WTC11 (cell line): ENCODE measurements around the gene BACE1-AS. TPM values are rescaled to one million over a fixed set of nuclear protein-coding genes. Genes with fewer than 3 reads are reported as not detected.

Experiments
- ARID4B ChIP-seq: sonication (generic); formaldehyde crosslinking; IDR thresholded peaks from 2 replicates; pipeline ENCODE4 v1.8.0; 2023; ENCODE audit warnings: missing genetic modification reagents, mild to moderate bottlenecking, borderline replicate concordance
- CBFB ChIP-seq: sonication (generic); formaldehyde crosslinking; IDR thresholded peaks from 2 replicates; pipeline ENCODE4 v1.8.1; 2022; ENCODE audit warnings: mild to moderate bottlenecking, low read depth, missing genetic modification reagents
- ELF4 ChIP-seq: sonication (generic); formaldehyde crosslinking; IDR thresholded peaks from 2 replicates; pipeline ENCODE4 v1.8.1; 2022; ENCODE audit warnings: low read depth, mild to moderate bottlenecking, moderate library complexity, missing genetic modification reagents
- ETV6 ChIP-seq: sonication (generic); formaldehyde crosslinking; IDR thresholded peaks from 2 replicates; pipeline ENCODE4 v1.8.1; 2022; ENCODE audit warnings: mild to moderate bottlenecking, missing genetic modification reagents
- FOXK1 ChIP-seq: sonication (generic); formaldehyde crosslinking; IDR thresholded peaks from 2 replicates; pipeline ENCODE4 v1.8.0; 2022; ENCODE audit warnings: mild to moderate bottlenecking, moderate library complexity, missing genetic modification reagents
- FOXP1 ChIP-seq: sonication (generic); formaldehyde crosslinking; IDR thresholded peaks from 2 replicates; pipeline ENCODE4 v1.8.0; 2022; ENCODE audit warnings: missing genetic modification reagents, mild to moderate bottlenecking, moderate library complexity, borderline replicate concordance
- GABPB1 ChIP-seq: sonication (generic); formaldehyde crosslinking; IDR thresholded peaks from 2 replicates; pipeline ENCODE4 v1.8.1; 2023; ENCODE audit warnings: mild to moderate bottlenecking, missing genetic modification reagents
- JUN ChIP-seq: sonication (generic); formaldehyde crosslinking; IDR thresholded peaks from 2 replicates; pipeline ENCODE4 v1.8.0; 2023; ENCODE audit warnings: mild to moderate bottlenecking, missing genetic modification reagents
- MAX ChIP-seq: sonication (generic); formaldehyde crosslinking; IDR thresholded peaks from 2 replicates; pipeline ENCODE4 v1.8.0; 2022; ENCODE audit warnings: mild to moderate bottlenecking, missing genetic modification reagents
- MXD4 ChIP-seq: fragments of 250-450 bp; sonication (Bioruptor Pico); IDR thresholded peaks from 2 replicates; pipeline ENCODE4 v1.8.0; 2021; ENCODE audit warnings: mild to moderate bottlenecking, moderate library complexity, borderline replicate concordance
- OVOL2 ChIP-seq: fragments of 250-450 bp; sonication (Bioruptor Pico); IDR thresholded peaks from 2 replicates; pipeline ENCODE4 v1.9.0; 2021; ENCODE audit warnings: mild to moderate bottlenecking, borderline replicate concordance
- PRRX2 ChIP-seq: fragments of 250-450 bp; sonication (Bioruptor Pico); IDR thresholded peaks from 2 replicates; pipeline ENCODE4 v1.8.0; 2021; ENCODE audit warnings: mild to moderate bottlenecking
- SP1 ChIP-seq: sonication (generic); formaldehyde crosslinking; conservative IDR thresholded peaks from 2 replicates; pipeline ENCODE4 v1.8.1; 2022; ENCODE audit warnings: missing genetic modification reagents
- TCF7 ChIP-seq: sonication (generic); formaldehyde crosslinking; IDR thresholded peaks from 2 replicates; pipeline ENCODE4 v1.8.0; 2022; ENCODE audit warnings: mild to moderate bottlenecking, low read depth, missing genetic modification reagents, moderate library complexity
- TEAD4 ChIP-seq: sonication (generic); formaldehyde crosslinking; IDR thresholded peaks from 2 replicates; pipeline ENCODE4 v1.8.0; 2022; ENCODE audit warnings: mild to moderate bottlenecking, missing genetic modification reagents
- TP53 ChIP-seq: sonication (generic); formaldehyde crosslinking; IDR thresholded peaks from 2 replicates; pipeline ENCODE4 v1.8.1; 2023; ENCODE audit warnings: mild to moderate bottlenecking, missing genetic modification reagents
- USF1 ChIP-seq: sonication (generic); formaldehyde crosslinking; IDR thresholded peaks from 2 replicates; pipeline ENCODE4 v1.8.0; 2022; ENCODE audit warnings: mild to moderate bottlenecking, missing genetic modification reagents
- ZBTB21 ChIP-seq: sonication (generic); formaldehyde crosslinking; IDR thresholded peaks from 2 replicates; pipeline ENCODE4 v1.8.1; 2023; ENCODE audit warnings: mild to moderate bottlenecking, missing genetic modification reagents, borderline replicate concordance
- ZNF138 ChIP-seq: sonication (generic); formaldehyde crosslinking; conservative IDR thresholded peaks from 2 replicates; pipeline ENCODE4 v1.8.1; 2022; ENCODE audit warnings: mild to moderate bottlenecking, moderate library complexity, missing genetic modification reagents
- ZNF423 ChIP-seq: fragments of 250-450 bp; sonication (Bioruptor Pico); IDR thresholded peaks from 2 replicates; pipeline ENCODE4 v2.1.2; 2022; ENCODE audit warnings: mild to moderate bottlenecking, moderate library complexity
- ZSCAN18 ChIP-seq: fragments of 250-450 bp; sonication (Bioruptor Pico); IDR thresholded peaks from 2 replicates; pipeline ENCODE4 v2.1.2; 2022; ENCODE audit warnings: mild to moderate bottlenecking, moderate library complexity
- total RNA-seq: library from RNA; stranded (reverse); gene quantifications from 3 replicates; pipeline ENCODE4 v1.2.3, GENCODE V29; 2021
- TF ChIP-seq, protein P1 (sequence below): sonication (generic); formaldehyde crosslinking; IDR thresholded peaks from 2 replicates; pipeline ENCODE4 v1.8.1; 2022; ENCODE audit warnings: low read depth, mild to moderate bottlenecking, moderate library complexity, missing genetic modification reagents, borderline replicate concordance
- TF ChIP-seq, protein P2 (sequence below): sonication (generic); formaldehyde crosslinking; IDR thresholded peaks from 2 replicates; pipeline ENCODE4 v1.8.1; 2023; ENCODE audit warnings: mild to moderate bottlenecking, missing genetic modification reagents
- TF ChIP-seq, protein P3 (sequence below): sonication (generic); formaldehyde crosslinking; IDR thresholded peaks from 2 replicates; pipeline ENCODE4 v1.8.1; 2022; ENCODE audit warnings: mild to moderate bottlenecking, missing genetic modification reagents, moderate library complexity, borderline replicate concordance
- TF ChIP-seq, protein P4 (sequence below): sonication (generic); formaldehyde crosslinking; IDR thresholded peaks from 2 replicates; pipeline ENCODE4 v1.8.1; 2022; ENCODE audit warnings: mild to moderate bottlenecking, moderate library complexity, missing genetic modification reagents

Gene BACE1-AS
- total RNA-seq, 1 experiment from 2014 or later = 13.8 TPM

DNA sequence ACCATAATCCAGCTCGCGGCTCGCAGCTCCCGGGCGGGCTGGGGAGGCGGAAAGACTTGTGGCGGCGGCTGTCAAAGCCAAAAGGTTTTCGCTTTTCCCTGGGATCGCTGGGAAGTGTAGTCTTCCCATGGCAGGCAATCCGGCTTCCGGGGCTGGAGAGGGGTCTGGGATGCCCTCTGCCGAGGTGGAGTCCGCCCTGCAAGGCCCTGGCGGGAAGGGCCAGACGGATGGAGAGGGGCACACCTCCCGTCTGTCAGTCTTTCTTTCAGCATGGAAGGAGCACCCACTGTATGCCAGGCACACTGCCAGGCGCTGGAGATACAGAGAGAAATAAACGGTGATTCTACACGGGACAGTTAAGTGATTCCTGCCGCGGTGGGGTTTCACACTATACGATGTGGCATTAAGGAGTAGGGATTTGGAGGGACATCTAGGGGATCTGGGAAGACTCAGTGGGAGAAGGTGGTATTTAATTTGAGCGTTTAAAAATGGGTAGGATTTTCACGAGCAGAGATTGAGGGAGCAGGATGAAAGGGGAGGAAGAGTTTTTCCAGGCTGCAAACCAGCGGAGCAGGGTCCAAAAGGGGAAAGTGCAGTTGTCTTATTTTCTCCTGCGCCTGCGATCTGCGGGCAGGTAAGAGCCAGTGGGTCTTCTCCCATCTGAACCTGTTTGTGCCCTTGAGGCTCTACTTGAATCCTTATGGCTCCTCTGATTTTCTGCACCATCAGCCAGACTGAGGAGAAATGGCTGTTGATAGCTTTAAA lies 25.2 kb downstream of the BACE1-AS start, which contains the start of gene BACE1 (continued):
- peak; percentile 57 for TF ChIP-seq SP1 (CRISPR knock-in tag)
- peak; percentile 53; the same call in 1 of the 2 replicates for TF ChIP-seq FOXK1
- no peak for TF ChIP-seq USF1 (CRISPR knock-in tag)
- TF ChIP-seq ZBTB21 = 0 out of 2 replicates have a peak, but pooled peaks have one; percentile 33
- TF ChIP-seq MAX (CRISPR knock-in tag) = no peak
- TF ChIP-seq TCF7 = no peak
- TF ChIP-seq OVOL2 (CRISPR knock-in tag) = no peak
- TF ChIP-seq ZSCAN18 (CRISPR knock-in tag) = no peak
- peak; percentile 44; the same call in 1 of the 2 replicates for TF ChIP-seq ARID4B
- TF ChIP-seq, protein P1, sequence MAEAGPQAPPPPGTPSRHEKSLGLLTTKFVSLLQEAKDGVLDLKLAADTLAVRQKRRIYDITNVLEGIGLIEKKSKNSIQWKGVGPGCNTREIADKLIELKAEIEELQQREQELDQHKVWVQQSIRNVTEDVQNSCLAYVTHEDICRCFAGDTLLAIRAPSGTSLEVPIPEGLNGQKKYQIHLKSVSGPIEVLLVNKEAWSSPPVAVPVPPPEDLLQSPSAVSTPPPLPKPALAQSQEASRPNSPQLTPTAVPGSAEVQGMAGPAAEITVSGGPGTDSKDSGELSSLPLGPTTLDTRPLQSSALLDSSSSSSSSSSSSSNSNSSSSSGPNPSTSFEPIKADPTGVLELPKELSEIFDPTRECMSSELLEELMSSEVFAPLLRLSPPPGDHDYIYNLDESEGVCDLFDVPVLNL = 0 out of 2 replicates have a peak, but pooled peaks have one; percentile 26
- TF ChIP-seq, protein P2, sequence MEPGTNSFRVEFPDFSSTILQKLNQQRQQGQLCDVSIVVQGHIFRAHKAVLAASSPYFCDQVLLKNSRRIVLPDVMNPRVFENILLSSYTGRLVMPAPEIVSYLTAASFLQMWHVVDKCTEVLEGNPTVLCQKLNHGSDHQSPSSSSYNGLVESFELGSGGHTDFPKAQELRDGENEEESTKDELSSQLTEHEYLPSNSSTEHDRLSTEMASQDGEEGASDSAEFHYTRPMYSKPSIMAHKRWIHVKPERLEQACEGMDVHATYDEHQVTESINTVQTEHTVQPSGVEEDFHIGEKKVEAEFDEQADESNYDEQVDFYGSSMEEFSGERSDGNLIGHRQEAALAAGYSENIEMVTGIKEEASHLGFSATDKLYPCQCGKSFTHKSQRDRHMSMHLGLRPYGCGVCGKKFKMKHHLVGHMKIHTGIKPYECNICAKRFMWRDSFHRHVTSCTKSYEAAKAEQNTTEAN (CRISPR knock-in tag) = 0 out of 2 replicates have a peak, but pooled peaks have one; percentile 30
- TF ChIP-seq TP53 = no peak
- no peak for TF ChIP-seq ELF4 (CRISPR knock-in tag)
- TF ChIP-seq CBFB (CRISPR knock-in tag) = no peak
- TF ChIP-seq ETV6 (CRISPR knock-in tag) = peak; percentile 44; the same call in 1 of the 2 replicates
- TF ChIP-seq, protein P3, sequence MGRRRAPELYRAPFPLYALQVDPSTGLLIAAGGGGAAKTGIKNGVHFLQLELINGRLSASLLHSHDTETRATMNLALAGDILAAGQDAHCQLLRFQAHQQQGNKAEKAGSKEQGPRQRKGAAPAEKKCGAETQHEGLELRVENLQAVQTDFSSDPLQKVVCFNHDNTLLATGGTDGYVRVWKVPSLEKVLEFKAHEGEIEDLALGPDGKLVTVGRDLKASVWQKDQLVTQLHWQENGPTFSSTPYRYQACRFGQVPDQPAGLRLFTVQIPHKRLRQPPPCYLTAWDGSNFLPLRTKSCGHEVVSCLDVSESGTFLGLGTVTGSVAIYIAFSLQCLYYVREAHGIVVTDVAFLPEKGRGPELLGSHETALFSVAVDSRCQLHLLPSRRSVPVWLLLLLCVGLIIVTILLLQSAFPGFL (CRISPR knock-in tag) = no peak
- no peak; the same call in 1 of the 2 replicates for TF ChIP-seq FOXP1 (CRISPR knock-in tag)
- no peak for TF ChIP-seq MXD4
- TF ChIP-seq TEAD4 = no peak
- no peak; the same call in 1 of the 2 replicates for TF ChIP-seq ZNF138 (CRISPR knock-in tag)
- TF ChIP-seq PRRX2 (CRISPR knock-in tag) = no peak
- TF ChIP-seq, protein P4, sequence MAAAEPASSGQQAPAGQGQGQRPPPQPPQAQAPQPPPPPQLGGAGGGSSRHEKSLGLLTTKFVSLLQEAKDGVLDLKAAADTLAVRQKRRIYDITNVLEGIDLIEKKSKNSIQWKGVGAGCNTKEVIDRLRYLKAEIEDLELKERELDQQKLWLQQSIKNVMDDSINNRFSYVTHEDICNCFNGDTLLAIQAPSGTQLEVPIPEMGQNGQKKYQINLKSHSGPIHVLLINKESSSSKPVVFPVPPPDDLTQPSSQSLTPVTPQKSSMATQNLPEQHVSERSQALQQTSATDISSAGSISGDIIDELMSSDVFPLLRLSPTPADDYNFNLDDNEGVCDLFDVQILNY = peak; percentile 84
- no peak for TF ChIP-seq GABPB1 (CRISPR knock-in tag)
- TF ChIP-seq JUN (CRISPR knock-in tag) = no peak
- TF ChIP-seq ZNF423 (CRISPR knock-in tag) = no peak
